Neural cell (in vitro differentiated cells): ENCODE data around the gene ESRP2. TPM values are rescaled to one million over a fixed set of nuclear protein-coding genes. Genes with fewer than 3 reads are reported as not detected.

Experiments
- H2AFZ ChIP-seq: fragments of 200-600, 300-800 bp; sonication (generic), shearing (Covaris generic); 2 replicates; pipeline ENCODE4 v1.6.0; 2014; ENCODE audit warnings: low read depth, mild to moderate bottlenecking, antibody characterized with exemption, low read length, moderate library complexity
- H3F3A ChIP-seq: fragments of 200-600 bp; shearing (Covaris generic); 2 replicates; pipeline ENCODE4 v1.6.1; 2016; ENCODE audit warnings: mild to moderate bottlenecking, moderate library complexity, mixed read lengths, antibody characterized with exemption, low read length; ENCODE audit not compliant: insufficient read depth, poor library complexity, severe bottlenecking
- H3K27ac ChIP-seq: fragments of 200-600, 300-800 bp; sonication (generic), shearing (Covaris generic); 2 replicates; pipeline ENCODE4 v1.5.1; 2014; ENCODE audit warnings: mild to moderate bottlenecking, low read length, moderate library complexity
- H3K27me3 ChIP-seq: fragments of 300-800, 200-600 bp; sonication (generic), shearing (Covaris generic); 2 replicates; pipeline ENCODE4 v1.6.0; 2014; ENCODE audit warnings: mild to moderate bottlenecking, low read depth, low read length, moderate library complexity; ENCODE audit not compliant: insufficient read depth
- H3K36me3 ChIP-seq: fragments of 300-800, 200-600 bp; sonication (generic), shearing (Covaris generic); 2 replicates; pipeline ENCODE4 v1.5.1; 2014; ENCODE audit warnings: mild to moderate bottlenecking, antibody characterized with exemption, low read length, moderate library complexity; ENCODE audit not compliant: insufficient read depth
- H3K4me2 ChIP-seq: fragments of 300-800, 200-600 bp; sonication (generic), shearing (Covaris generic); 2 replicates; pipeline ENCODE4 v1.6.0; 2014; ENCODE audit warnings: mild to moderate bottlenecking, low read length
- H3K4me3 ChIP-seq: fragments of 300-800, 200-600 bp; sonication (generic), shearing (Covaris generic); 2 replicates; pipeline ENCODE4 v1.5.1; 2014; ENCODE audit warnings: mild to moderate bottlenecking, low read length, moderate library complexity
- H3K79me2 ChIP-seq: fragments of 200-600 bp; shearing (Covaris generic); replicated peaks from 2 replicates; pipeline ENCODE4 v1.6.0; 2014; ENCODE audit warnings: mild to moderate bottlenecking, low read length, moderate library complexity; ENCODE audit not compliant: insufficient read depth
- H3K9ac ChIP-seq: fragments of 300-800, 200-600 bp; sonication (generic), shearing (Covaris generic); 2 replicates; pipeline ENCODE4 v1.6.1; 2016; ENCODE audit warnings: mild to moderate bottlenecking, low read length, mixed read lengths
- H3K9me2 ChIP-seq: fragments of 200-600 bp; shearing (Covaris generic); 2 replicates; pipeline ENCODE4 v1.6.1; 2016; ENCODE audit warnings: mild to moderate bottlenecking, low read length, mixed read lengths; ENCODE audit not compliant: insufficient read depth
- H3K9me3 ChIP-seq: fragments of 200-600, 300-800 bp; sonication (generic), shearing (Covaris generic); 2 replicates; pipeline ENCODE4 v1.6.1; 2016; ENCODE audit warnings: mild to moderate bottlenecking, mixed run types, low read length, moderate library complexity, mixed read lengths
- H4K20me1 ChIP-seq: fragments of 200-600 bp; shearing (Covaris generic); 2 replicates; pipeline ENCODE4 v1.6.1; 2016; ENCODE audit warnings: mild to moderate bottlenecking, mixed run types; ENCODE audit not compliant: insufficient read depth
- EP300 ChIP-seq: fragments of 450-650 bp; conservative IDR thresholded peaks from 2 replicates; pipeline ENCODE4 v1.6.1; 2014; ENCODE audit warnings: antibody characterized with exemption, mild to moderate bottlenecking, moderate library complexity; ENCODE audit not compliant: poor library complexity, severe bottlenecking
- EZH2 ChIP-seq: fragments of 200-600, 300-800 bp; shearing (Covaris generic), sonication (generic); IDR thresholded peaks from 2 replicates; pipeline ENCODE4 v1.6.1; 2014; ENCODE audit warnings: antibody characterized with exemption, low read length, borderline replicate concordance, mild to moderate bottlenecking; ENCODE audit not compliant: insufficient read depth, poor library complexity, severe bottlenecking
- MXI1 ChIP-seq: fragments of 450-650 bp; conservative IDR thresholded peaks from 2 replicates; pipeline ENCODE4 v1.6.1; 2014; ENCODE audit warnings: antibody characterized with exemption, mild to moderate bottlenecking; ENCODE audit not compliant: poor library complexity, severe bottlenecking
- POLR2AphosphoS5 ChIP-seq: IDR thresholded peaks from 2 replicates; pipeline ENCODE4 v1.6.1; 2012
- RAD21 ChIP-seq: fragments of 450-650 bp; conservative IDR thresholded peaks from 2 replicates; pipeline ENCODE4 v1.6.1; 2014; ENCODE audit warnings: antibody characterized with exemption, mild to moderate bottlenecking, moderate library complexity
- REST ChIP-seq: IDR thresholded peaks from 2 replicates; pipeline ENCODE4 v1.6.1; 2012; ENCODE audit warnings: borderline replicate concordance
- SMC3 ChIP-seq: fragments of 450-650 bp; conservative IDR thresholded peaks from 2 replicates; pipeline ENCODE4 v1.6.1; 2014; ENCODE audit warnings: antibody characterized with exemption, mild to moderate bottlenecking, moderate library complexity; ENCODE audit not compliant: poor library complexity
- TAF1 ChIP-seq: IDR thresholded peaks from 2 replicates; pipeline ENCODE4 v1.6.1; 2012; ENCODE audit warnings: low read depth
- polyA plus RNA-seq: library from polyadenylated mRNA; depleted of rRNA; stranded (reverse); fragments of >200 nt; gene quantifications from 2 replicates; pipeline ENCODE4 v1.2.3, GENCODE V29; 2014
- TF ChIP-seq, protein P1 (sequence below): fragments of 450-650 bp; IDR thresholded peaks from 2 replicates; pipeline ENCODE4 v1.5.1; 2014; ENCODE audit warnings: antibody characterized with exemption, mild to moderate bottlenecking, moderate library complexity; ENCODE audit not compliant: poor library complexity, severe bottlenecking

Gene ESRP2
- polyA plus RNA-seq, 1 donor from 2014 or later: not detected

GRCh38 chr16:68227183-68227793, 8.6 kb downstream of the ESRP2 start:
- Histone ChIP-seq H3K9me3 (no peaks in the 10 kb centered on the region), H3K9ac (no peak overlapping the region), H3F3A (no peaks in the 10 kb centered on the region), H3K27me3 (no peaks in the 10 kb centered on the region), H3K9me2 (no peaks in the 10 kb centered on the region), H4K20me1 (no peaks in the 10 kb centered on the region), H3K79me2 (no peaks in the 10 kb centered on the region), H3K36me3 (no peaks in the 10 kb centered on the region), H3K4me3 (no peak overlapping the region), H3K4me2 (no peak overlapping the region), H3K27ac (no peak overlapping the region), H2AFZ (no peak overlapping the region)
- no peak for TF ChIP-seq POLR2AphosphoS5
- TF ChIP-seq, protein P1, sequence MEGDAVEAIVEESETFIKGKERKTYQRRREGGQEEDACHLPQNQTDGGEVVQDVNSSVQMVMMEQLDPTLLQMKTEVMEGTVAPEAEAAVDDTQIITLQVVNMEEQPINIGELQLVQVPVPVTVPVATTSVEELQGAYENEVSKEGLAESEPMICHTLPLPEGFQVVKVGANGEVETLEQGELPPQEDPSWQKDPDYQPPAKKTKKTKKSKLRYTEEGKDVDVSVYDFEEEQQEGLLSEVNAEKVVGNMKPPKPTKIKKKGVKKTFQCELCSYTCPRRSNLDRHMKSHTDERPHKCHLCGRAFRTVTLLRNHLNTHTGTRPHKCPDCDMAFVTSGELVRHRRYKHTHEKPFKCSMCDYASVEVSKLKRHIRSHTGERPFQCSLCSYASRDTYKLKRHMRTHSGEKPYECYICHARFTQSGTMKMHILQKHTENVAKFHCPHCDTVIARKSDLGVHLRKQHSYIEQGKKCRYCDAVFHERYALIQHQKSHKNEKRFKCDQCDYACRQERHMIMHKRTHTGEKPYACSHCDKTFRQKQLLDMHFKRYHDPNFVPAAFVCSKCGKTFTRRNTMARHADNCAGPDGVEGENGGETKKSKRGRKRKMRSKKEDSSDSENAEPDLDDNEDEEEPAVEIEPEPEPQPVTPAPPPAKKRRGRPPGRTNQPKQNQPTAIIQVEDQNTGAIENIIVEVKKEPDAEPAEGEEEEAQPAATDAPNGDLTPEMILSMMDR: no peak
- TF ChIP-seq EZH2: no peak
- TF ChIP-seq EP300: no peak
- TF ChIP-seq MXI1: no peak
- no peak for TF ChIP-seq REST
- TF ChIP-seq SMC3: no peak
- no peak for TF ChIP-seq TAF1
- no peak for TF ChIP-seq RAD21

GRCh38 chr16:68226116-68226515, 9.8 kb downstream of the ESRP2 start:
- H3K79me2 ChIP-seq: no peaks in the 10 kb centered on the region
- H3K27me3 ChIP-seq: no peaks in the 10 kb centered on the region
- H3K36me3 ChIP-seq: no peaks in the 10 kb centered on the region
- no peaks in the 10 kb centered on the region for H3F3A ChIP-seq
- no peaks in the 10 kb centered on the region for H4K20me1 ChIP-seq
- no peaks in the 10 kb centered on the region for H3K9me3 ChIP-seq
- TF ChIP-seq SMC3 (no peak), EP300 (no peak), REST (no peak), EZH2 (no peak), TAF1 (no peak), RAD21 (no peak), POLR2AphosphoS5 (no peak), MXI1 (no peak)
- TF ChIP-seq, protein P1: no peak
- H3K9ac ChIP-seq: no peak overlapping the region
- H3K4me3 ChIP-seq: no peak overlapping the region
- no peak overlapping the region for H3K27ac ChIP-seq
- no peak overlapping the region for H2AFZ ChIP-seq
- H3K4me2 ChIP-seq: no peak overlapping the region
- no peaks in the 10 kb centered on the region for H3K9me2 ChIP-seq
